ENCODE results near the gene MYO10.

- TF ChIP-seq, protein P1, sequence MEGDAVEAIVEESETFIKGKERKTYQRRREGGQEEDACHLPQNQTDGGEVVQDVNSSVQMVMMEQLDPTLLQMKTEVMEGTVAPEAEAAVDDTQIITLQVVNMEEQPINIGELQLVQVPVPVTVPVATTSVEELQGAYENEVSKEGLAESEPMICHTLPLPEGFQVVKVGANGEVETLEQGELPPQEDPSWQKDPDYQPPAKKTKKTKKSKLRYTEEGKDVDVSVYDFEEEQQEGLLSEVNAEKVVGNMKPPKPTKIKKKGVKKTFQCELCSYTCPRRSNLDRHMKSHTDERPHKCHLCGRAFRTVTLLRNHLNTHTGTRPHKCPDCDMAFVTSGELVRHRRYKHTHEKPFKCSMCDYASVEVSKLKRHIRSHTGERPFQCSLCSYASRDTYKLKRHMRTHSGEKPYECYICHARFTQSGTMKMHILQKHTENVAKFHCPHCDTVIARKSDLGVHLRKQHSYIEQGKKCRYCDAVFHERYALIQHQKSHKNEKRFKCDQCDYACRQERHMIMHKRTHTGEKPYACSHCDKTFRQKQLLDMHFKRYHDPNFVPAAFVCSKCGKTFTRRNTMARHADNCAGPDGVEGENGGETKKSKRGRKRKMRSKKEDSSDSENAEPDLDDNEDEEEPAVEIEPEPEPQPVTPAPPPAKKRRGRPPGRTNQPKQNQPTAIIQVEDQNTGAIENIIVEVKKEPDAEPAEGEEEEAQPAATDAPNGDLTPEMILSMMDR (IDR thresholded peaks at IDR 0.05) = no peak
- TF ChIP-seq POLR2A (IDR thresholded peaks at IDR 0.05) = no peak
These were observed 83.7 kb downstream of the MYO10 start for GRCh38 chr5:16852251-16853005.
